Muscle of arm (tissue), 12 donors: ENCODE measurements around the gene CMPK2. TPM values are rescaled to one million over a fixed set of nuclear protein-coding genes. Genes with fewer than 3 reads are reported as not detected.

Experiments
- DNase-seq: peaks from one replicate; pipeline ENCODE4 v3.0.0-alpha.2; 2013
- polyA plus RNA-seq, 12 donors: library from polyadenylated mRNA; unstranded; fragments of 120-200 nt; gene quantifications; one replicate each; pipeline ENCODE4 v1.2.1, GENCODE V29; 2013; ENCODE audit not compliant: insufficient read length in 12 of 12

The CMPK2 gene
- polyA plus RNA-seq, 12 donors, result 2.7 to 5.3 (median 3.8) TPM; not detected in 1

- DNase-seq, result no peak
These were observed 20.4 kb downstream of the CMPK2 start for GRCh38 chr2:6845312-6845711.

- no peak for DNase-seq
These were observed 24.0 kb downstream of the CMPK2 start for GRCh38 chr2:6841537-6842287.

- DNase-seq, result no peak
These were observed 26.9 kb downstream of the CMPK2 start for GRCh38 chr2:6838673-6839319.

- no peak for DNase-seq
These were observed 30.2 kb downstream of the CMPK2 start for GRCh38 chr2:6835467-6835866.

GRCh38 chr2:6834163-6834562 lies 31.5 kb downstream of the CMPK2 start:
- DNase-seq, result no peak

GRCh38 chr2:6833300-6833604 lies 32.5 kb downstream of the CMPK2 start:
- no peak for DNase-seq

GRCh38 chr2:6832596-6833299 lies 33.0 kb downstream of the CMPK2 start:
- no peak for DNase-seq

GRCh38 chr2:6831229-6831628 lies 34.5 kb downstream of the CMPK2 start:
- no peak for DNase-seq

- peak; percentile 60 for DNase-seq
These were observed 37.5 kb downstream of the CMPK2 start for GRCh38 chr2:6828299-6828584.

GRCh38 chr2:6827566-6828298 lies 38.0 kb downstream of the CMPK2 start:
- DNase-seq, result peak; percentile 43

- DNase-seq, result no peak
These were observed 39.4 kb downstream of the CMPK2 start for GRCh38 chr2:6826081-6826913.

- DNase-seq, result no peak
These were observed 40.7 kb downstream of the CMPK2 start for GRCh38 chr2:6824962-6825361.

- DNase-seq, result peak; percentile 23
These were observed 42.6 kb downstream of the CMPK2 start for GRCh38 chr2:6823111-6823510.

- DNase-seq, result no peak
These were observed 43.3 kb downstream of the CMPK2 start for GRCh38 chr2:6822406-6822805.

GRCh38 chr2:6820903-6821584 lies 44.7 kb downstream of the CMPK2 start:
- DNase-seq, result no peak

GRCh38 chr2:6820236-6820635 lies 45.5 kb downstream of the CMPK2 start:
- DNase-seq, result no peak

GRCh38 chr2:6819668-6820067 lies 46.0 kb downstream of the CMPK2 start:
- no peak for DNase-seq

- DNase-seq, result no peak
These were observed 47.7 kb downstream of the CMPK2 start for GRCh38 chr2:6818012-6818411.

- DNase-seq, result no peak
These were observed 50.8 kb downstream of the CMPK2 start for GRCh38 chr2:6814869-6815268.

GRCh38 chr2:6814312-6814711 lies 51.4 kb downstream of the CMPK2 start:
- no peak for DNase-seq

GRCh38 chr2:6813573-6813972 lies 52.1 kb downstream of the CMPK2 start:
- no peak for DNase-seq
